Stimulated activated CD4-positive, alpha-beta T cell treated with anti-CD3 and anti-CD28 coated beads, Interleukin-4, amount 100 ng/mL, for 4 hours (primary cell): ENCODE measurements around the gene DGAT2.

Experiments
- DNase-seq, 2 experiments: peaks; one replicate each; pipeline ENCODE4 v3.0.0-alpha.2; 2020

Gene DGAT2

DNA sequence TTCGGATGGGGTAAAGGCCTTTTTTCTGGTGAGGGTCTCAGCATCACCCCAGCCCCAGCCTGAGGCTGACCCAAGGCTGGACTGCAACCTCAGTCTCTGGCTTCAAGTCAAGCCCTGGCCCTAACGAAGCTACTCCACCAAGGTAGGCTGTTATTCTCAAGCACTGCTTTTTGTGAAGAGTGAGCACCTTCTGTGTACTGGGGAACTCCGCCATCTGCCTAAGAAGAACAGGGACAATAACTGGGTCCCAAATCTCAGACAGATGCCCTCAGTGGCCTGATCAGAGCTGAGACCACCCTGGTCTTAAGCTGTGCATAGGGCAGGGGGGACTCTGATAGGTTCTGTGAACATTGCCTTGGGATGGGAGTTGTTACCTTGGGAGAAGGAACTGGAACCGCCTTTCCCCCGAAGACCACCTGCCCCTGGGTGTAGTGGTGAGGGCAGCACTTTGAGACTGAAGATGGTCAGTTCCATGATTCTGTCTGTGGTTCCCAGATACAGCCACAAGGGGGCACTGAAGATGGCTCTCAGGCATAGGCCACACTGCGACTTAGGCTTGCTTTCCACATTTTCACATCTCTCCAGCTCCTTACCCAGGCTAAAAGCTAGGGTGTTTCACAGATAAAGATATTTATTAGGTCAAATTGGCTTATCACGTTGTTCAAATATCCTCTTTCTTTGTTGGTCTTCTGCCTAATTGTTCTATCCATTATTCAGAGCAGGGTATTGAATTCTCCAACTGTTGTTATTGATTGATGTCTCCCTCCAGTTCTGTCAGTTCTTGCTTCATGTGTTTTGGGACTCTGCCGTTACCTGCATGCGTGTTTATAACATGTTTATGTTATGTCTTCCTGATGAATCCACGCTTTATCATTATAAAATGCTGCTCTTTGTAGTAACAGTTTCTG, 34.6 kb downstream of the DGAT2 start:
- peak; percentile 51 to 56 for DNase-seq

DNA sequence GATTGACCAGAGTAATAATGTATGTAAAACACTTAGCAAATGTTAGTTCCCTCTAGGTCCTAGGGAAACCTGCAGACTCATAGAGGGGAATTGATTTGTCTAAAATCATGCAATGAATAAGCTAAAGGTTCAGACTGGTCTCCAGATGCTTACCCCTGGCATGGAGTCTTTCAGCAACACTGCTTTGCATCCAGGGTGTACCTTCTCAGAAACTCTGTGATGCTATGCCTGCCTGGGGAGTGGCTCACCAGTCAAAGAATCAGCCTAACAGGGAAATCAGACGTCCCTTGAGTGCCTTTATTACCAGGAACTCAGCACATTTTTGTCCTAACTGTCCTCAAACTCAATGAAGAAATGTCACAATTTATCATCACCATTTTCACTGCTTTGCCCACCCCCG, 40.5 kb downstream of the DGAT2 start:
- no peak for DNase-seq

DNA sequence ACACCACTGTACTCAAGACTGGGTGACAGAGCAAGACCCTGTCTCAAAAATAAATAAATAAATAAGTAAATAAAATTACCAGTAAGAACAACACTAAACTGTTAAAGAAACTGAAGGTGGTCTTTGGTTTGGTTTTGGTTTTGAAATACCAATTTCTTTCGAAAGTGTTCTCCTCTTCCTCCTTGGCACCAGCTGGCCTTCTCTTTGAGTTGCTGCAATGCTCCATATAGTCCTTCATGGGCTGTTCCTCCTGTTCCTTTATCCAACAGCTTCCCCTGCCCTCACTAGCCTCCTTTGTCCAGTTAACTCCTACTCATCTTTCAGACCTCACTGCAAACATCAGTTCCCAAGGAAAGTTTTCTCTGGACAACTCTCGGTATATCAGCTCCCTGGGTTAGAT, 41.4 kb downstream of the DGAT2 start:
- no peak for DNase-seq

DNA sequence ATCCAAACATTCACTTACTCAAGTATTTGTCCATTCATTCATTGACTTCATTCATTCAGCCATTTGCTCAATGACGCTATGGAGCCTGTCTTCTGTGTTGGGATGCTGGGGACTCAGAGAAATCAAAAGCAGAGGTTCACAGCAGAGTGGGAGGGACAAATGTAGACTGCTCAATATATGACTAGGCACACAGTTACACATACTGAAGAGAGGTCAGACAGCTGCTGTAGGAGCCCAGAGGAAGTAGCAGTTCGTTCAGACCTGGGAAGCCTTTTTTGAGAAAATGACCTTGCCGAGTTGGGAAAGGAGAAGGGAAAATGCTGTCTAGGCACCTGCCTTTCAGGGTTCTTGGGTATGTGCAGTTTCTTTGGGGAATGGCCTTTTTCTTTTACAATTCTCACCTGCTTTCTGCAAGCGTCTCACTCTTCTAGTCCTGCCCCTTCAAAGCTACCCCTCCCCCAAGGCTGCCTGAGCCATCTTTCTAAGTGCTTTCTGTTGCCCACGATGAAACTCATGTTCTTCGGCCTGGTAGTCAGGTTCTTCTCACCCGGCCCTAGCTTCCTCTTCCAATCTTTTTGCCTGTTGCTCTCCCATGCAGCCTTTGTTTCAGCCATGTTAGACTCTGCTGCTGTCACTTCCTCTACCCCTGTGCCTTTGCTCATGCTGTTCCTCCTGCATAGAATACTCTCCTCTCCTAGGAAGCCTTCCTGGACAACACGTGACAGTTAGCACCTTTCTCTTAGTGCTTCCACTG, 42.2 kb downstream of the DGAT2 start:
- no peak for DNase-seq

DNA sequence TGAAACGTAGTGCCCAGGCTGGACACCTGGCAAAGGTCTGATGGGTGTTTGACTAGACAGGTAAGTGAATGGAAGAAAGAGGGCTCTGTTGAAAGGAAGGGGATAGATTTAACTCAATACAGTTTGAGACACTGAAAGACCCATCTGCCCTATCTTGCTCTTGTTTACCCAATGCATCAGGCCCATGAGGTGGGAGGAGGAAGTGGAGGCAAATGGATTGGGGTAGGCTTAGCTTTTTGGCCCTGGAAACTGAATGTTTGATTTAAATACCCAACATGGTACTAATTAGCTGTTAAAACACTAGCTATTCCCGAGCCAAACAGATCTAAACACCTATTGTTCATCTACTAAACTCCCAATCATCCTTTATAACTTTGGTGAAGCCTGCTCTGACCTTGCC, 42.9 kb downstream of the DGAT2 start:
- DNase-seq = no peak

DNA sequence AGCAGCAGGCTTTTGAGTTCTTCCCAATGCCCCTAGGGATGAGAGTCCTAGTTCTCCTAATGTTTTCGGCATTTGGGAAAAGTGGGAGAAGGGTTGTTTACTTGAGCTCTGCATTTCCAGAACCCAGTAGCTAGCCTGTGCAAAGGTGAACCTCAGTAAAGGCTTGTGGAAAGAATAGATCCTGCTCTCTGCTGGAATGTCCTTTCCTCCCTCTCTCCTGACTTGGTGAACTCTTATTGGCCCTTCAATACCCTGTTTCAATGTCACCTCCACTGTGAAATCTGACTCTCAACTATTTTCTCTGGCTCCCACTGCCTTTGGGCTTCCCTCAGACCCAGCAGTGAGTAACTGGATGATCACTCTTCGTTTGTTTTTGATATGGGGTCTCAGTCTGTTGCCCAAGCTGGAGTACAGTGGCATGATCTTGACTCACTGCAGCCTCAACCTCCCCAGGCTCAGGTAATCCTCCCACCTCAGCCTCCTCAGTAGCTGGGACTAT, 44.0 kb downstream of the DGAT2 start:
- no peak for DNase-seq

DNA sequence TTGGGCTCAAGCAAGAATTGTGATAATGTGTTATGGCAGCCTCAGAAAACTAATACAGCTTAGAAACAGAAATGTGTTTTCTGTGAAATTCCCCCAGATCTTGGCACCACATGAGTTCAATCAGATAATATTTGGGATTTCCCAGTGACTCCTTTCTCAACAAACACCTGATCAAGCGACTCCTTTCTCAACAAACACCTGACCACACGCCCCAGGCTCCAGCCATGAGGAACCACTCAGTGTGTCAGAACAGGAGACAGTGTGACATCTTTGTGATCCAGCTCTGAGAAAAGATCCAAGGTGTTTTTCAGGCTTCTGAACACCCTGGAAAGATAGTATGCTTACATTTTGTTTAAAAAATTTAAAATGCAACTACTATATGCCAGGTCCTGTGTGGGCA, 44.5 kb downstream of the DGAT2 start:
- no peak for DNase-seq

DNA sequence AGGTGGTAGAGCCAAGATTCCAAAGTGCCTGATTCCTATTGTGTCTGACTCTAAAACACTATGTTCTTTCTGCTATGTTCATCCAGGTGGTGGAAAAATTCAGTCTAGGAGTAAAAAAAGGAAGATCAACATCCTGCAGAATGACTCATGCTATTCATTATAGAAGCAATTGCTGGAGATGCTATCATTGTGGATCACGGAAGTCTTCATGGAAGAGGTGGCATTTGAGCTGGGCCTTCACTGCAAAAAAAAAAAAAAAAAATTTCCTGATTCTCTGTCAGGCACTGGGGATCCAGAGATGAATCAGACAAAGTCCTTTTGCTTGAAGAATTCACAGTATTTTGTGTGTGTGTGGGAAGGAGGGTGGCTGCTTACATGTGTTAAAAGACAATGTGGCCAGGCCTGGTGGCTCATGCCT, 45.1 kb downstream of the DGAT2 start:
- no peak for DNase-seq

DNA sequence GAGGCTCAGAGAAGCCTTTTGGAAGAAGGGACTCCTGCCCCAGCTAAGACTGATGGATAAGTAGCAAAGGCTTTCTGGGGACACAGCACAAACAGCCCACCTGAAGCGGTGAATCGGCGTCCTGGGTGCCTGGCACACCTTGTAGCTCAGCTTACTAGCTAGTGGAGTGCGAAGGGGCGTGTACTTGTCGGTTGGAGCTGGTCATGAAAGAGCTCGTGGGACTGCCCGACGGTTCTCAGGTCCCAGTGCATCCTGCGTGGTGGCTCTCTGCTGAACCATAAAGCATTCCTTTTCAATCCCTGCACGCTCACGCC, 45.7 kb downstream of the DGAT2 start:
- no peak for DNase-seq

DNA sequence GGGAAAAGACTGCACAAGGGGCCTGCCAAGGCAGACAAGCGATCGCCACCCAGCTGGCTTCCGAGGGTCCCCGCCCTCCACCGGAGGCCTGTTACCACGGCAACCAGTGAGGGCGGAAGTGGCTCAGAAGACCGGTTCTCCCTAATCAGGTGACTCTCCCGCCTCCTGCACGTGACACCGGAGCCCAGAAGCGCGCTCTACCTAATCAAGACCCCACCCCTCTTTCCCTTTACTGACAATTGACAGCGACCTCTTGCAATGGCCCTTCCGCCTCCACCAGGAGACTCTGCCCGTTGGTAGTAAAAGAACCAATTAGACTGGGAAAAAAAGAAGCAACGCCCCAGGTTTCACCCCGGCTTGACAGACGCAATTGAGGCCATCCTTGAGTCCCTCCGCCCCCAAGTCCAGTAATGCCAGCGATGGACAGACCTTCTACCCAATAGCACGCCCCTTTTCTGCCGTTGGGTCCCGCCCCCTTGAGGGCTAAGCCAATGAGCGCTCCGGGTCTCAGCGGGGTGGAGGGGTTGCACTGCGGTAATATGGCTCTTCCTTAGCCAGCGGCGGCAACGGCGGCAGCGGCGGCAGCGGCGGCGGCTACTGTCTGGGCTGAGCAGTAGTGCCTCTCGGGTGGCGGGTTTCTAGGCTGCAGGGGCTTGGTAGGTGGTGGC, 46.2 kb downstream of the DGAT2 start, which contains the start of gene UVRAG:
UVRAG (plus strand) TSS at position 534 of the 668 bp plus-strand sequence. CDS start 198 bp downstream, outside the sequence.
- peak; percentile 93 to 97 for DNase-seq

DNA sequence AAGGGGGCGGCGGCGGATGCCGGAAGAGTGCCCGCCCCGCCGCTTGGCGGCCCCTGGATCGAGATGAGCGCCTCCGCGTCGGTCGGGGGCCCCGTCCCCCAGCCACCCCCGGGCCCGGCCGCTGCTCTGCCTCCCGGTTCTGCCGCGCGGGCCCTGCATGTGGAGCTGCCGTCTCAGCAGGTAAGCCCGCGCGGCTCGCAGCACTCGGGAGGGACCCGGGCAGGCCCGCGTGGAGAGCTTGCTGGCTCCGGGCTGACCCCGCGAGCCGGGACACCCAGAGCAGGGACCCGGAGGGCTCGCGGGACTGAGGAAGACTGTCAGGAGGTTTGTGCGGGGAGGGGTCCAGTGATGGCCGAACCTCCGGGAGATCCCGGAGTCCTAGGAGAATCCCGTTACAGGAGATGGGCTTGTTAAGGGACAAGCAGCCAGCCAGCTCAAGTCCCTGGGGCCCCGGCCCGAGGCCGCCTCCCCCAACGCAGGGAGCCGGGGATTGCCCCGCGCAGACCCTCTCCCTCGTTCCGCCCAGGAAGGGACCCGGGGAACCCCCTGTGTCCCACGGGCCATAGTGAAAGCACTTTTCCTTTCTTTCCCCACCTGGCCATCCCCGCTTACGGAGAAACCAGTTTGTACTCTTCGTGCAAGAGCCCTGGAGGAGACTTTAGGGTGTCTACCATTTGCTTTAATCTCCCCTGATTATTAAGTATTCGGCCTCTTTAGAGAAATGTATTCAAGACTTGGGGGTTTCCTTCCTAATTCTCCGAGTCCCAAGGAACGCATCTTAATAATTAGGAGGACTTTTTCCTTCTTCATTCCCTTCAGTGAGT, 47.0 kb downstream of the DGAT2 start:
- DNase-seq = peak; percentile 30 to 36

DNA sequence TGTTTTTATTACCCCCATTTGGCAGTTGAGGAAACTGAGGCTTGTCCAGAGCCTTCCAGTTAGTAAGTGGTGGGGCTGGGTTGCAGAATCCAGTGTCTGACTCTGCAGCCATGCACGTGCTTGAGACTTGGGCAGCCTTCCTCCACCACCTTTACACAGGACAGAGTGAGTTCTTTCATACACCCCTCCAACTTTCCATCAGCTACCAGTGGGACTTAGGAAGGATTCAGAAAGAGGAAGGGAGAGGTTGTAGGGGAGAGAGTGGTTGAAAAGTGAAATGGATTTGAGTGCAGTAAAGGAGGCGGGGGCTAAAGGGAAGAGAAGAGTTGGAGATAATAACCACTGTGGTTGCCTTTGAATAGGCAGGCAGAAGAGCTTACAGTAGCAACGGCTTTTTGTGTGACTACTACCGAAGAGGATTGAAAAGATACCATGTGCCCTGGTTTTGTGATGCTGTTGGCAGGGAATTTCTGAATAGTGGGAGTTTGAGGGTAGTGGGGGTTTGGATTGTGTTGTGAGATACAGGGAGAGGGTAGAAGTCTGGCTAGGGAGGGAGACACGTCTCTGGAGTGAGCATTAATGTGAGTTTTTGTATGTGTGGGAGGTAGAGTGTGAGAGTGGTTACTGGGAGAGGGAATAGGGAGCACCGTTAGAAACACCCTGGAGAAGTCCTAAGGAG, 48.1 kb downstream of the DGAT2 start:
- DNase-seq = no peak

DNA sequence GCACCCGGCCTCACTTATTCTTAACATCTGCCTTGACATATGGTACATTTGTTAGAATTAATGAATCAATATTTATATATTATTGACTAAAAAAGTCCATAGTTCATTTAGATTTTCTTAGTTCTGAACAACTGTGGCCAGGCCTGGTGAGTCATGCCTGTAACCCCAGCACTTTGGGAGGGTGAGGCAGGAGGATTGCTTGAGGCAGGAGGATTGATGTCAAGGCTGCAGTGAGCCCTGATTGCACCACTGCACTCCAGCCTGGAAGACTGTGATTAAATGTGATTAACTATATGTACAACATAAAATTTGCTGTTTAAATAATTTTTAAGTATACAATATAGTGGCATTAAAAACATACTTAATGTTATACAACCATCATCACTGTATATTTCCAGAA, 52.1 kb downstream of the DGAT2 start:
- no peak for DNase-seq

DNA sequence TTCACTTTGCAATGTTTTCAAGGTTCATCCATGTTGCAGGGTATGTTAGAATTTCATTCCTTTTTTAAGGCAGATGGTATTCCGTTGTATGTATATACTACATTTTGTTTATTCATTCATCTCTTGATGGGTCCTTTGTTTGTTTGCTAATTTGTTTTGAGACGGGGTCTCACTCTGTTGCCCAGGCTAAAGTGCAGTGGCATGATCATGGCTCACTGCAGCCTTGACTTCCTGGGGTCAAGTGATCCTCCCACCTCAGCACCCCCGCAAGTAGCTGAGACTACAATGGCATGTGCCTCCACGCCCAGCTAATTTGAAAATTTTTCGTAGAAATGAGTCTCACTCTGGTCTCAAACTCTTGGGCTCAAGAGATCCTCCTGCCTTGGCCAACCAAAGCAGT, 52.6 kb downstream of the DGAT2 start:
- no peak for DNase-seq

DNA sequence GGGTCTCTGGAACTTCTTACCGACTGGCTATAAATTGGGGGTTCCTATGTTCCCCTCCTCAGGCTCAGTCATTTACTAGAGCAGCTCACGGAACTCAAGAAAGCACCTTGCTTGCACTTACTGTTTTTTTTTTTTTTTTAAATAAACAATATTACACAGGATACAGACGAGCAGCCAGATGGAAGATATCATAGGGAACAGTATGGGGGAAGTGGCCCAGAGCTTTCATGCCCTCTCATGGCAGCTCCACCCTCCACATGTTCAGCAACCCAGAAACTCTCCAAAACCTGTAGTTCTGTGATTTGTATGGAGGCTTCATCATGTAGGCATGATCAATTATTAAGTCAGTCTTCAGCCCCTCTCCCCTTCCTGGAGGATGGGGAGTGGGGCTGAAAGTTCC, 54.0 kb downstream of the DGAT2 start:
- no peak for DNase-seq

DNA sequence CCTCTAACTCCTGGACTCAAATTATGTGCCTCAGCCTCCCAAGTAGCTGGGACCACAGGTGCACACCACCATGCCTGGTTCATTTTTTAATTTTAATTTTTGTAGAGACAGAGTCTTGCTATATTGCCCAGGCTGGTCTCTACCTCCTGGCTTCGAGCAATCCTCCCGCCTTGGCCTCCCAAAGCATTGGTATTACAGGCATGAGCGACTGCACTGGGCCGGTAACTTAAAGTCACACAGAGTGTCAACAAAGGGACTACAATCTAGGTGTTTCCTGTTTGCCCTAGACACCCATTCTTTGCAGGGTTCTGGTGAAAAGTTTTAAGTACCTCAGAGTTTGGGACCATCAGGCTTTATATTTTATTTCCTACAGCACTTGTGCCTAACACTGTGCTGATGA, 54.8 kb downstream of the DGAT2 start:
- no peak for DNase-seq

DNA sequence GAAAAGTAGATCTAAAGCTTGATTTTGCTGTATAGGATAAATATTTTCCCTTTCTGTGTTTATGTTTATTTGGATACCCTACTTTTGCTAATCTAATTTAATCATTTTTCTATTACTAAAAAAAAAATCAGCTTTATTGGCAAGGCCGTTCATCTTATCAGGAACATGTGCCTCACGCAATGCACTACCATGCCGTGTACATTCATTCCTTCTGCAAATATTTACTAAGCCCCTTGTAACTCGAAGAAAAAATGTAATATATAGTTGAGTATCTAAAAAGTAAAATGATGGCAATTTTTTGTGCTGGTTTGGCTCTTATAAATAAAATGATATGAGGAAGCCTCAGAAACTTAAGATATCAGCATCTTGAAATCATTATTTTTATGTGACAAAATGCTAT, 55.4 kb downstream of the DGAT2 start:
- no peak for DNase-seq

DNA sequence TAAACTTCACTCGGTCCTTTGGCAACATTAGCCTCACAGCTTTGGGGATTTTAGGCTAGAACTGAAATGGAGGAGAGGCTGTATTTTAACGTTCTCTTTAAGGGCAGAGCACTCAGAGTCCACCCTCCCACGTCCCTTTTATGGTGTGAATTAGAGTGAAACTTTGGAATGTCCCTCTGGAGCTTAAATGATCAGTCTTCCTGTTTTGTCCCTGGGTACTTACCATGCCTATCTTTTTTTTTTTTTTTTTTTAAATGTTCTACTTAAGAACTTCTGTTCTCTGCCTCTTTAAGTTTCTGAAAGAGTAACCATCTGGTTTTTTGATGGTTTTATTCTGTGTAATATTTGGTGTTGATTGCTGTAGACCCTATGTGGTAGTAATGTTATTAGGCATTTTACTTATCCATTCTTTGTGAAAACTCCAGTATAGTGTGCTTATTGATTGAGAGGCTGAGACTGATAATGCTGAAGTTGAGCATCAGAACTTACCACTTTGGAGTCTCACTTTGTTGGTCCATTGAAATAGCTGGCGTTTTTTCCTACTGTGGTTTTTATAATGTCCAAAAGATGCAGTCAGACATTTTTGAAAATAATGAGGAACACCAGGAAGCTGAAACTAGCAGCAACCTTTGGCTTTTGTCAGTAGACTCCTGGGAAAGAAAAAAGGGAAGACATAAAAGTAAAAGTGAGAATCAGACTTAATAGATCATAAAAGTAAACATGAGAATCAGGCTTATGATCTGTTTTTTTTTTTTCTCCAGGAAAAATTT, 58.1 kb downstream of the DGAT2 start:
- no peak for DNase-seq

DNA sequence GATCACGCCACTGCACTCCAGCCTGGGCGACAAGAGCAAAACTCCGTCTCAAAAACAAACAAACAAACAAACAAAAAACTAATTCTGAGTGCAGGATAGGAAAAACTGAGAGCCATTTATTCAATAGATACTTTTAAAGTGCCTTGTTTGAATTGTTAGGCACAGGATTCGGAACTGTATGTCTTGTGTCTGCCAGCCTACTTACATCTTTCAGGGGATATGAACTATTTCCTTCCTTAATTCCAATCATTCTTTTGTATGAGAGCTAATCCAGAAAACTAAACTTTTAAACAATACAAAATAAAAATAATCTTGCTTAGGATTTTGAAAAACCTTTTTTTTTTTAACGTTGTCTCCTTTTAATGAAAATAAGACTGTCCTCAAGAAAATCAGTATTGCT, 59.0 kb downstream of the DGAT2 start:
- DNase-seq = no peak

DNA sequence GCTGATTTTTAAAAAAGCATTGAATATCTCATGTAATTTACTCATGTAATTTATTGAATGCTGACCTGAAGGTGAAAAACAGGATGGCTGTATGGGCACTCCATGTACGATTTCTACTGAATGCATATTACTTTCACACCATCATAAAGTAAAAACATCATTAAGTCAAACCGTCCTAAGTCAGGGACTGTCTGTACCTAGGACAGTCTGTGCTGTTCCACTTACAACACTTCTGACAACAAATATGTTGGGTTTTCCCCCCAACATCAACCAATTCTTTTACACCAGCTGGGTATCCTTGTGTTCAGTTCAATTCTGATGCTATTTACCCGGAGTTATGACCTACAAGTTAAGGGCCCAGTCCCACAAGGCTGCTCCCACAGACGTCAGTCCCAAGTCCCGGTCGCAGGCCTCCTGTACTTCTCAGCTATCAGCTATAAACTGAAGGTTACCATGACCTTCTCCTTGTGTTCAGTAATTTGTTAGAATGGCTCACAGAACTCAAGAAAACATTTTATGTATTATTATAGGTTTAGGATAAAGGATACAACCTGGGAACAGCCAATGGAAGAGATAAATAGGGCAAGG, 63.4 kb downstream of the DGAT2 start:
- DNase-seq = no peak

DNA sequence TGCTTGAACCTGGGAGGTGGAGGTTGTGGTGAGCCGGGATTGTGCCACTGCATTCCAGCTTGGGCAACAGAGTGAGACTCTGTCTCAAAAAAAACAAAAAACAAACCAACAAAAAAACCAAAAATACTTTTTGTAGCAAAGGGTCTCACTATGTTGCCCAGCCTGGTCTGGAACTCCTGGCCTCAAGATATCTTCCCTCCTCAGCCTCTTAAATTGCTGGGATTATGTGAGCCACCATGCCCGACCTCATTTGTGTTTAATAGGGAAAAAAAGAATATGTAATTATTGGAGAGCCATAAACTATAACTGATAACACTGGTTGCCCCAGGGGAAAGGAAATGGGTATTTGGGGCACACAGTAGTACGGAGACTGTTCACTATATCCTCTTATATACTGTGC, 66.2 kb downstream of the DGAT2 start:
- DNase-seq = no peak
